Mesenteric fat pad (tissue), 1 donor: ENCODE measurements around the gene HSPA8. TPM values are rescaled to one million over a fixed set of nuclear protein-coding genes. Genes with fewer than 3 reads are reported as not detected.
"Not testable (repeated sequence)": the region's sequence is repeated elsewhere in the genome, so short reads cannot be mapped to it uniquely, and the experiment has no call there.

Experiments
- DNase-seq: peaks from one replicate; pipeline ENCODE4 v3.0.0-alpha.2; 2020; ENCODE audit warnings: low spot score
- total RNA-seq: library from RNA; stranded (reverse); fragmentation: NEBNext Ultra II Directional; extraction: Animal tissue kit (Norgen Biotek cat#: 25700); gene quantifications from one replicate; pipeline ENCODE4 v1.2.1, GENCODE V29; 2021
- donor health status: DM: yes; HTN: yes; CAD: no.

HSPA8 gene
- total RNA-seq, 1 donor from 2014 or later: 1,014 TPM

GRCh38 chr11:123072762-123073161 lies 10.8 kb upstream of the HSPA8 start:
- DNase-seq: no peak

DNA sequence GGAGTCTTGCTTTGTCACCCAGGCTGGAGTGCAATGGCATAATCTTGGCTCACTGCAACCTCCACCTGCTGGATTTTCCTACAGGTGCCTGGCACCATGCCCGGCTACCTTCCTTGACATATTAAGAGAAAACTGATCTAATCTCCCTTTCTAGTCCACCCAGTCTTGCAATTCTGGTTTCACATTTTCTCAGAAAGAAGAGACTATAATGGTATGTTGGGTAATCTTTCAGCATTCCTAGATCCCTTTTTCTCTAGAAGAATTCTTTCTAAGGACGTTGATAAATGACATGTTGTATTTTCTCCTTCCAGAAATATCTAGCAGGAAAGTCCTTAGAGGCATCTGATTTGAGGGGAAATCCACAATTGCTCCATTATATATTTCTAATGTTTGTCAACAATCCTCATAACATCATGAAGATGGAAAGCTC lies 10.4 kb upstream of the HSPA8 start:
- no peak for DNase-seq

DNA sequence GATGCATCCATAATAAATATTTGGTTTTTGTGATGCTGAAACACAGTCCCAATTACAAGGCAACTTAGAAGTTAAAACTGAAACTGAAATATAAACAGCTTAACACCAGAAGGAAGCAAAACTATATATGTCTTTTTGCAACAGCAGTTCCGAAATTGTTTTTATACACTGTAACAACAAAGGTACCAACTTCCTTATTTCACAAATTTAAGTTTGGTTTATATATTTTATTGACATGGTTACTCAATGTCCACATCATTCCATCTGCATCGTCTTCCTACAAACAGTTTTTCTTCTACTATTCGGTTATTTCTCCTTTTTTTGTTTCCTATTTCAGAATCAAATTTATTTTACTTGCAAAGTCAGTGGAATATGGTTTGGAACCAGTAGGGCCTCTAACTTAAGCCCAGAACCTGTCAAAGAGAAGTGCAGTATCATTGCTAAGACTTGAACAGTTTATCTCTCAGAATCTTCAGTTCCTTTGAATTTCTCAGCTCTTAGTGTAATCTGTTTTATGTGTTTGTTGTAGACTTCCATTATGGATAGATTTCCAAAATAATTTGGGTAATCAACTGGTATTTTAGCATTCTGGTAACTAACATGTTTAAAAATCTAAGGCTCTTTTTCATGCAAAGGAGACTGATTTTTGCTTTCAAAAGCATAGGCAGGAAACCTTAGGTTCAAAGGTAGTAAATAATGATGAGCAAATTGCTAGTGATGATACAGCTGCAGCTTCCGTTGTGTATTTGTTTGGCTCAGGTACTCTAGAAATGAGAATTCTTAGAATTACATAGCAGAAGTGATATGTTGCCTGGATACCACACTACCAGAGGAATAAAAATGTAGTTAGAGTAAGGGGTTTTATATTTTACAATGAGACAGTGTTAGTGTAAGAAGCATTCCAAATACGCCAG lies 8.2 kb upstream of the HSPA8 start:
- DNase-seq: no peak

GRCh38 chr11:123065621-123066020 lies 3.7 kb upstream of the HSPA8 start:
- no peak for DNase-seq

- no peak for DNase-seq
Observed at GRCh38 chr11:123063826-123064657, 2.1 kb upstream of the HSPA8 start.

DNA sequence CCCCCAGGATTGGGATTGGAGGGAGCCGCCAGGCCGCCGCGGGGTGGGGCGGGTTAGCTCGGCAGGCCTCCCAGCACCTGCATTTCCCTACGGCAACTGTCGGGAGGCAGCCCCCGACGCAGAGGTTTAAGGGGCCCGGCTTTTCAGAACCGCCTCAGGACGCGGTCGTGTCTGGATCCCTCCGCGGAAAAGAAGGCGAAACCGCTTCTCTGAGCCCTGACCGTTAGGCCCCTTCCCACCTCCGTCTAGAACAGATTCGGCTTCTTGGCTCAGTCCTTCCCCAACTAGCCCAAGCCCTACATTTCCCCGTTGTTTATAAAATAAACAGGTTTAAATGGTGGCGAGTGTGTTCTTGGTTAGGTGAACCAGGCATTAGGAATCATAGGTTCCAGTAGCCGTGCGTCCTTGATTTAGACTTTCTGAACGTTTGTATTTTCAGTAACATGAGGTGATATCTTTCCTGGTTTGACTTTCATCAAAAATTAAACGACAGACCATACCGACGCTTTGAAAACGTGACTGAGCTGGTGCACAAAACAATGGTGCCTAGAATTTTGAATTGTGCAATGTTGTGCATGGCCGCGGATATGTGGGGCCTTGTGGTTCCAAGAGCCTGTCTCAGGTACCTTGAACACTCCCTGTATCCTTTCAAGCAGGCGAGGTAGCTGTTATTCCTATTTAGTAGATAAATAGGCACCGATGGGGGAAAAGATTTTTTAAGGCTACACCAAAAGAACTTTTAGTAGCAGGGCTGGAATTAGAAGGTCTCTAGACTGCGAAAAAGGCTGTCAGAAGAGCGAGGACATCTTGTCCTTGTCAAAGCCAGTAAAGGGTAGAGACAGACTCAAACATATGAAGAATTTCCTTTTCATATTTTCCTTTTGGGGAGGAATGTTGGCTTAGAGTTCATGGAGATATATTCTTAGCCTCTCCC lies 1.2 kb upstream of the HSPA8 start:
- no peak for DNase-seq

DNA sequence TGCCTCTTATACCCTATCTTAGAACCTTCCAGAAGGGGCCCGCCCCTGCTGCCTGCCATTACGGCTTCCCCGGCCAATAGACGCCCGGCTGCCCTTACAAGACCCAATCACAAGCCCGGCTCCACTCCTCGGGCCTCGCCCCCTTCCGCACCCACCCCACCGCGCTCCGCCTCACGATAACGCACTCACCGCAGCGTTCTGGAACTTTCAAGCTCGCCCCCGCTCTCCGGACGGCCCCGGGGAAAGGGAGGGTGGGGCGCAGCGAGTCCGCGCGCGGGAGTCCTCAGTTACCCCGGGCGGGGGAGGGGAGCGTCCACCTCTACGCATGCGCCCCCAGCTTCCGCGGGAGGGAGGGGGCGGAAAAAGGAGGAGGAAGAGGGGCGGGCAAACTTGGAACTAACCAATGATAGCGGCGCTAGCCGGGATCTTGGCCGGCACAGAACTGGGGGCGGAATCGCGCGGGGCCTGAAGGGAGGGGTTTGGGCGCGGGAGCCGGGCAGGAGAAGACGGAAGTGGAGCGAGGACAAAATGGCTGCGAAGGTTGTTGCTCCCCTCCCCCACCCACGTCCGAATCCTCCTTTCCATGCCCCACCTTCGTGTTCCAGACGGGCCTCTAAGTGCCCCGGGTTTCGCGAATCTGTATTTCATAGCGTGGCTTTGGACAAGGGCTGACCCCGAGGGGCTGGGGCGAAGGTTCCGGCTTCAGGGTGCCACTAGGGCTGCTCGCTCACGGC lies 389 bp upstream of the HSPA8 start:
- DNase-seq: peak; percentile 100

GRCh38 chr11:123060277-123061000 lies 1.5 kb downstream of the HSPA8 start:
- DNase-seq: no peak

DNA sequence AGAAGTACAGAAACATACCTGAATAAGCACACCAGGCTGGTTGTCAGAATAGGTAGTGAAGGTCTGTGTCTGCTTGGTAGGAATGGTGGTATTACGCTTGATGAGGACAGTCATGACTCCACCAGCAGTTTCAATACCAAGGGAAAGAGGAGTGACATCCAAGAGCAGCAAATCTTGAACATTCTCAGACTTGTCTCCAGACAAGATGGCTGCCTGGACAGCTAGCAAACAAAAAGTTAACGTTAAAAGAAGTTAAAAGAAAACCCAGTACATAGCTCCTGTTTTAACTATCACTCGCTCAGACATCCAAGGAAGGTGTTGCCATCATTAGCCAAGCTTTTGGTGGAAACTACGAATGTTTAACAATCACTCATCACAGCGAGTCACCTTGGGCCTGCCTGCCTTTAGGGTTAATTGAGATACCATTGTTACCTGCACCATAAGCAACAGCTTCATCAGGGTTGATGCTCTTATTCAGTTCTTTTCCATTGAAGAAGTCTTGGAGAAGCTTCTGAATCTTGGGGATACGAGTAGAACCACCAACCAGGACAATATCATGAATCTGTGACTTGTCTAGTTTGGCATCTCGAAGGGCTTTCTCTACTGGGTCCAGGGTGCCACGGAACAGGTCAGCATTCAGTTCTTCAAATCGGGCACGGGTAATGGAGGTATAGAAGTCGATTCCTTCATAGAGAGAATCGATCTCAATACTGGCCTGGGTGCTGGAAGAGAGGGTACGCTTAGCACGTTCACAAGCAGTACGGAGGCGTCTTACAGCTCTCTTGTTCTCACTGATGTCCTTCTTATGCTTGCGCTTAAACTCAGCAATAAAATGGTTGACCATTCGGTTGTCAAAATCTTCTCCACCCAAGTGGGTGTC lies 2.7 kb downstream of the HSPA8 start:
- DNase-seq: not testable (repeated sequence)

GRCh38 chr11:123057661-123058305 lies 4.2 kb downstream of the HSPA8 start:
- no peak for DNase-seq

- no peak for DNase-seq
Observed at GRCh38 chr11:123056835-123057491, 5.0 kb downstream of the HSPA8 start.

GRCh38 chr11:123055191-123055901 lies 6.6 kb downstream of the HSPA8 start:
- DNase-seq: no peak

GRCh38 chr11:123054301-123055065 lies 7.5 kb downstream of the HSPA8 start:
- no peak for DNase-seq

GRCh38 chr11:123052901-123053721 lies 8.8 kb downstream of the HSPA8 start:
- DNase-seq: no peak

- DNase-seq: no peak
Observed at GRCh38 chr11:123051634-123052033, 10.3 kb downstream of the HSPA8 start.
